IPS-15b (cell line): Measurements from ENCODE around the gene TEX55.

Source experiments
- H3K27me3 ChIP-seq: one replicate; pipeline ENCODE4 v1.6.1; 2013; ENCODE audit warnings: low read length; ENCODE audit not compliant: control insufficient read depth, insufficient read depth
- H3K36me3 ChIP-seq: one replicate; pipeline ENCODE4 v1.6.1; 2013; ENCODE audit warnings: low read length; ENCODE audit not compliant: control insufficient read depth, insufficient read depth
- H3K4me1 ChIP-seq: one replicate; pipeline ENCODE4 v1.6.1; 2013; ENCODE audit warnings: mild to moderate bottlenecking, low read length; ENCODE audit not compliant: control insufficient read depth, insufficient read depth
- H3K4me3 ChIP-seq: one replicate; pipeline ENCODE4 v1.5.1; 2013; ENCODE audit warnings: low read depth, low read length
- H3K9ac ChIP-seq: one replicate; pipeline ENCODE4 v1.6.1; 2013; ENCODE audit warnings: low read depth, mild to moderate bottlenecking, low read length
- H3K9me3 ChIP-seq: one replicate; pipeline ENCODE4 v1.6.1; 2013; ENCODE audit warnings: mild to moderate bottlenecking, low read length; ENCODE audit not compliant: control insufficient read depth, insufficient read depth

Gene TEX55

GRCh38 chr3:119194237-119195150, 48.5 kb downstream of the TEX55 start:
- no peak overlapping the region for H3K9ac ChIP-seq
- H3K4me1 ChIP-seq: no peaks in the 10 kb centered on the region
- no peaks in the 10 kb centered on the region for H3K36me3 ChIP-seq
- no peaks in the 10 kb centered on the region for H3K9me3 ChIP-seq
- no peaks in the 10 kb centered on the region for H3K27me3 ChIP-seq
- no peak overlapping the region for H3K4me3 ChIP-seq

GRCh38 chr3:119195151-119195476, 49.1 kb downstream of the TEX55 start:
- H3K9me3 ChIP-seq: no peaks in the 10 kb centered on the region
- no peak overlapping the region for H3K9ac ChIP-seq
- no peaks in the 10 kb centered on the region for H3K4me1 ChIP-seq
- H3K27me3 ChIP-seq: no peaks in the 10 kb centered on the region
- H3K36me3 ChIP-seq: no peaks in the 10 kb centered on the region
- no peak overlapping the region for H3K4me3 ChIP-seq

GRCh38 chr3:119195911-119196310, 49.9 kb downstream of the TEX55 start:
- no peaks in the 10 kb centered on the region for H3K4me1 ChIP-seq
- H3K27me3 ChIP-seq: no peaks in the 10 kb centered on the region
- no peaks in the 10 kb centered on the region for H3K9me3 ChIP-seq
- H3K4me3 ChIP-seq: no peak overlapping the region
- H3K36me3 ChIP-seq: no peaks in the 10 kb centered on the region
- no peak overlapping the region for H3K9ac ChIP-seq
